Endothelial cell of umbilical vein (primary cell): Measurements from ENCODE around the gene NDUFV1. TPM values are rescaled to one million over a fixed set of nuclear protein-coding genes. Genes with fewer than 3 reads are reported as not detected.

Source experiments
- BruUV-seq: library from RNA; stranded (reverse); fragments of 400-500 nt; replicated peaks from 2 replicates; lab custom pipeline; 2021; lab: Mats Ljungman, UMichigan
- CTCF ChIA-PET: fragments of 300-600, 350-600 bp; sonication (Branson Sonifier 250); formaldehyde crosslinking; loops from one replicate; lab custom pipeline; 2021; ENCODE audit warnings: antibody characterized with exemption, inconsistent platforms; lab: Charles Lee
- POLR2A ChIA-PET: fragments of 300-600, 350-600 bp; sonication (Branson Sonifier 250); formaldehyde crosslinking; loops from one replicate; lab custom pipeline; 2021; ENCODE audit warnings: antibody characterized with exemption, inconsistent platforms; lab: Charles Lee
- DNase-seq: peaks from one replicate; pipeline ENCODE4 v3.0.0-alpha.2; 2011; ENCODE audit warnings: low read depth, low spot score
- FAIRE-seq: peaks from 2 replicates; lab custom pipeline; 2011; peaks lifted over from hg19 to GRCh38; lab: Jason Lieb, UNC
- H2AFZ ChIP-seq: 2 replicates; pipeline ENCODE4 v1.6.0; 2012; ENCODE audit warnings: low read depth, low read length, control low read depth, inconsistent platforms
- H3K27ac ChIP-seq: 2 replicates; pipeline ENCODE4 v1.5.1; 2011; ENCODE audit warnings: low read depth, mild to moderate bottlenecking, control low read depth, low read length, moderate library complexity; ENCODE audit not compliant: insufficient read depth
- H3K27me3 ChIP-seq, 2 experiments: 2 replicates each; pipeline versions ENCODE4 v1.6.0 to v1.6.1; 2011; ENCODE audit warnings: low read length in 2 of 2, mixed read lengths in 1 of 2; ENCODE audit not compliant: control insufficient read depth in 2 of 2, insufficient read depth in 2 of 2
- H3K36me3 ChIP-seq, 2 experiments: 2 replicates in 1 of 2; 3 replicates in 1 of 2; pipeline ENCODE4 v1.5.1; 2011; ENCODE audit warnings: low read length in 2 of 2, mild to moderate bottlenecking in 1 of 2, moderate library complexity in 1 of 2; ENCODE audit not compliant: control insufficient read depth in 2 of 2, insufficient read depth in 2 of 2; ENCODE audit errors: extremely low read depth in 1 of 2
- H3K4me1 ChIP-seq: 3 replicates; pipeline ENCODE4 v1.5.1; 2011; ENCODE audit warnings: mild to moderate bottlenecking, low read length; ENCODE audit not compliant: control insufficient read depth, insufficient read depth; ENCODE audit errors: extremely low read depth
- H3K4me2 ChIP-seq: 2 replicates; pipeline ENCODE4 v1.6.1; 2011; ENCODE audit warnings: low read length, control low read depth, mixed read lengths; ENCODE audit not compliant: insufficient read depth
- H3K4me3 ChIP-seq, 3 experiments: fragments of 200-600 bp in 1 of 3; sonication (generic), shearing (Covaris generic) in 1 of 3; replicated peaks in 1 of 3; 2 replicates each; pipeline ENCODE4 v1.5.1; 2011 to 2016; ENCODE audit warnings: control low read depth in 3 of 3, low read length in 3 of 3, mild to moderate bottlenecking in 2 of 3, inconsistent platforms in 1 of 3, low read depth in 1 of 3, moderate library complexity in 1 of 3; ENCODE audit not compliant: insufficient read depth in 1 of 3
- H3K79me2 ChIP-seq: 2 replicates; pipeline ENCODE4 v1.6.0; 2012; ENCODE audit warnings: low read length, inconsistent platforms; ENCODE audit not compliant: control insufficient read depth, insufficient read depth
- H3K9ac ChIP-seq: replicated peaks from 2 replicates; pipeline ENCODE3; 2011; ENCODE audit warnings: low read length, control low read depth; ENCODE audit not compliant: insufficient read depth; ENCODE audit errors: extremely low read depth
- H3K9me1 ChIP-seq: replicated peaks from 3 replicates; pipeline ENCODE4 v1.6.0; 2011; ENCODE audit warnings: mild to moderate bottlenecking, low read length; ENCODE audit not compliant: control insufficient read depth, insufficient read depth; ENCODE audit errors: extremely low read depth
- H3K9me3 ChIP-seq: replicated peaks from 2 replicates; pipeline ENCODE4 v1.5.1; 2012; ENCODE audit warnings: low read length, inconsistent platforms; ENCODE audit not compliant: control insufficient read depth, insufficient read depth
- H4K20me1 ChIP-seq: replicated peaks from 2 replicates; pipeline ENCODE3; 2011; ENCODE audit warnings: mild to moderate bottlenecking, low read length; ENCODE audit not compliant: control insufficient read depth, insufficient read depth; ENCODE audit errors: extremely low read depth
- CTCF ChIP-seq, 2 donors: IDR thresholded peaks; 1 replicate in 1 of 2; 2 replicates in 1 of 2; pipeline ENCODE4 v1.5.1; 2011; ENCODE audit warnings: low read length in 2 of 2, mild to moderate bottlenecking in 2 of 2, moderate library complexity in 2 of 2, control low read depth in 1 of 2, inconsistent platforms in 1 of 2, low read depth in 1 of 2; ENCODE audit not compliant: insufficient read depth in 1 of 2; ENCODE audit errors: extremely low read depth in 1 of 2
- FOS ChIP-seq: IDR thresholded peaks from 2 replicates; pipeline ENCODE4 v1.6.1; 2011; ENCODE audit warnings: mild to moderate bottlenecking, low read length, moderate library complexity, borderline replicate concordance; ENCODE audit not compliant: insufficient read depth
- JUN ChIP-seq: IDR thresholded peaks from 2 replicates; pipeline ENCODE4 v1.6.1; 2011; ENCODE audit warnings: borderline replicate concordance, low read depth; ENCODE audit not compliant: insufficient read length, insufficient read depth
- MAX ChIP-seq: IDR thresholded peaks from 2 replicates; pipeline ENCODE4 v1.6.1; 2011; ENCODE audit not compliant: insufficient read depth, insufficient read length
- POLR2A ChIP-seq: IDR thresholded peaks from 2 replicates; pipeline ENCODE4 v1.6.1; 2012; ENCODE audit warnings: low read depth, mild to moderate bottlenecking, control low read depth, low read length
- POLR2AphosphoS5 ChIP-seq: IDR thresholded peaks from 2 replicates; pipeline ENCODE4 v1.6.1; 2012; ENCODE audit warnings: low read depth, mild to moderate bottlenecking, control low read depth, low read length, moderate library complexity; ENCODE audit not compliant: insufficient read depth
- dilution Hi-C: fragments of 300-500 bp; cut with MboI; formaldehyde crosslinking; loops from one replicate; pipeline ENCODE4 v1.15.0; 2019; ENCODE audit warnings: low sequenced_read_pairs; ENCODE audit not compliant: extremely low pct_ligation_motif_present
- intact Hi-C: fragments of 100-400 bp; cut with micrococcal nuclease; formaldehyde crosslinking; loops from one replicate; pipeline ENCODE4 v1.10.0; 2022
- polyA plus RNA-seq, 4 experiments: library from polyadenylated mRNA; depleted of rRNA in 3 of 4; stranded (reverse) in 3 of 4; unstranded in 1 of 4; fragments of >200 nt; gene quantifications; 2 replicates each; pipeline versions ENCODE4 v1.2.1 to v1.2.3, GENCODE V29; 2011 to 2012; ENCODE audit warnings: missing spikeins in 1 of 4
- total RNA-seq: library from RNA; stranded (reverse); gene quantifications from 2 replicates; pipeline ENCODE4 v1.2.3, GENCODE V29; 2021

The NDUFV1 gene
- total and polyA plus RNA-seq, 2 donors (not counting 3 experiments of a cell fraction or from before 2014, with no cell fraction given): 191 to 203 TPM

- no peaks in the 10 kb centered on the region for H3K79me2 ChIP-seq
- no peak overlapping the region for H3K4me3 ChIP-seq
- FAIRE-seq (no peak), DNase-seq (no peak)
- H3K27me3 ChIP-seq: no peaks in the 10 kb centered on the region
- no peaks in the 10 kb centered on the region for H3K36me3 ChIP-seq
- H3K9me3 ChIP-seq: no peaks in the 10 kb centered on the region
- POLR2A ChIA-PET: interaction anchor here (0.5 to 0.6 kb wide), 2 partner anchors 24 to 306 kb away, joined by 3 to 5 read pairs; no protein-coding TSS in a partner anchor
- no peak overlapping the region for H3K9ac ChIP-seq
- H3K27ac ChIP-seq: no peak overlapping the region
- H2AFZ ChIP-seq: no peak overlapping the region
- CTCF ChIA-PET: interaction anchor here (0.6 to 6.6 kb wide), 31 partner anchors 9 to 1174 kb away, joined by 3 to 98 read pairs (median 6); partner anchors contain the start of genes ACY3, GSTP1 and TBX10
- peaks cover 4% of the 10 kb centered on the region for H3K4me1 ChIP-seq
- TF ChIP-seq POLR2A: no peak
- intact Hi-C loops: loop anchor here (1.0 to 10.0 kb wide), 2 partner anchors 23 to 784 kb away; partner anchors contain the start of genes NDUFV1 and RCE1
- BruUV-seq: TSS peak; percentile 42
- H4K20me1 ChIP-seq: no peaks in the 10 kb centered on the region
- dilution Hi-C loops: no loop called here
- H3K9me1 ChIP-seq: no peaks in the 10 kb centered on the region
- peak overlapping the region; percentile 62 for H3K4me2 ChIP-seq
These were observed 22.1 kb downstream of the NDUFV1 start for GRCh38 chr11:67628710-67629385.

GRCh38 chr11:67629386-67630227 lies 22.9 kb downstream of the NDUFV1 start, which contains the start of gene NUDT8:
NUDT8 (minus strand) TSS chr11:67629937; CDS start chr11:67629911, 26 bp downstream.
- Histone ChIP-seq H3K36me3 (no peaks in the 10 kb centered on the region), H3K4me1 (peaks cover 4% of the 10 kb centered on the region), H3K79me2 (no peaks in the 10 kb centered on the region), H3K4me2 (peak within 1 kb of the TSS; percentile 76), H3K9ac (peak within 1 kb of the TSS; percentile 68), H3K9me3 (no peaks in the 10 kb centered on the region), H4K20me1 (no peaks in the 10 kb centered on the region), H2AFZ (peak within 1 kb of the TSS; percentile 98), H3K27me3 (no peaks in the 10 kb centered on the region), H3K27ac (peak within 1 kb of the TSS; percentile 58), H3K9me1 (no peaks in the 10 kb centered on the region), H3K4me3 (peak within 1 kb of the TSS; percentile 51 to 69 (median 61))
- BruUV-seq: no TSS peak
- dilution Hi-C loops (no loop called here), intact Hi-C loops (loop anchor here (1.0 to 10.0 kb wide), 5 partner anchors 23 to 785 kb away; partner anchors contain the start of genes NDUFV1 and RCE1)
- FAIRE-seq (peak; percentile 85), DNase-seq (peak; percentile 73)
- TF ChIP-seq CTCF (IDR thresholded peaks at IDR 0.05; ENCODE audit: extremely low read depth in 1 of 2, insufficient read depth in 1 of 2, low read depth in 1 of 2, low read length in 2 of 2) (peak; percentile 86 to 90), JUN (no peak), POLR2A (no peak), FOS (no peak), MAX (peak; percentile 32), POLR2AphosphoS5 (peak; percentile 61)
- CTCF ChIA-PET: interaction anchor here (0.6 to 6.6 kb wide), 34 partner anchors 9 to 1173 kb away, joined by 3 to 98 read pairs (median 5); partner anchors contain the start of genes ACY3, GSTP1 and TBX10
- POLR2A ChIA-PET: interaction anchor here (0.5 to 0.6 kb wide), 2 partner anchors 23 to 305 kb away, joined by 3 to 5 read pairs; no protein-coding TSS in a partner anchor
